Measurements from ENCODE around the gene RPL21.

GRCh38 chr13:27296496-27296895 lies 45.1 kb downstream of the RPL21 start:
- TF ChIP-seq CTCF (conservative IDR thresholded peaks at IDR 0.05; ENCODE audit: low read depth, low read length) (no peak), EZH2 (IDR thresholded peaks at IDR 0.05; ENCODE audit: low read length, unreplicated experiment) (no peak)
